ENCODE results near the gene PHACTR2. TPM values are rescaled to one million over a fixed set of nuclear protein-coding genes. Genes with fewer than 3 reads are reported as not detected.

The PHACTR2 gene
- total RNA-seq, 2 experiments from 2014 or later = 13.5 to 14.6 TPM

GRCh38 chr6:143842461-143842901 is 164.7 kb downstream of the PHACTR2 start:
- peak overlapping the region; percentile 99 for H3K27ac Mint-ChIP-seq
- peaks cover 17% of the 10 kb centered on the region for H3K4me1 Mint-ChIP-seq (ENCODE audit: low read depth)
- no peaks in the 10 kb centered on the region for H3K27me3 Mint-ChIP-seq
- no peak for DNase-seq
- peak overlapping the region; percentile 98 for H3K4me3 Mint-ChIP-seq
- H3K36me3 Mint-ChIP-seq (ENCODE audit: low read depth) = peaks cover 33% of the 10 kb centered on the region
- intact Hi-C loops (cut with micrococcal nuclease) = loop anchor here (10.0 kb wide), 1 partner anchor 268 kb away; no protein-coding TSS in a partner anchor
- CTCF ChIA-PET = interaction anchor here (0.8 to 2.8 kb wide), 4 partner anchors 97 to 267 kb away, joined by 3 to 18 read pairs (median 4); no protein-coding TSS in a partner anchor
- POLR2A ChIA-PET = interaction anchor here (0.6 to 4.2 kb wide), 8 partner anchors 8 to 392 kb away, joined by 3 to 13 read pairs (median 4); partner anchors contain the start of gene ADAT2
- no peak for TF ChIP-seq CTCF (IDR thresholded peaks at IDR 0.05)
- ATAC-seq = peak; percentile 74
- no peaks in the 10 kb centered on the region for H3K9me3 Mint-ChIP-seq

GRCh38 chr6:143842902-143843676 is 165.3 kb downstream of the PHACTR2 start, which contains the start of gene LTV1:
Gene LTV1 (plus strand): TSS chr6:143843338. CDS start chr6:143843478, 140 bp downstream.
- POLR2A ChIA-PET = interaction anchor here (0.6 to 4.2 kb wide), 13 partner anchors 9 to 393 kb away, joined by 3 to 13 read pairs (median 4); partner anchors contain the start of gene ADAT2
- peaks cover 21% of the 10 kb centered on the region for H3K4me1 Mint-ChIP-seq (ENCODE audit: low read depth)
- H3K36me3 Mint-ChIP-seq (ENCODE audit: low read depth) = peaks cover 38% of the 10 kb centered on the region
- peak; percentile 97 for DNase-seq
- H3K27ac Mint-ChIP-seq = peak within 1 kb of the TSS; percentile 99
- no peaks in the 10 kb centered on the region for H3K27me3 Mint-ChIP-seq
- no peaks in the 10 kb centered on the region for H3K9me3 Mint-ChIP-seq
- no peak for TF ChIP-seq CTCF (IDR thresholded peaks at IDR 0.05)
- intact Hi-C loops (cut with micrococcal nuclease) = loop anchor here (10.0 kb wide), 1 partner anchor 268 kb away; no protein-coding TSS in a partner anchor
- CTCF ChIA-PET = interaction anchor here (0.8 to 2.8 kb wide), 6 partner anchors 19 to 267 kb away, joined by 3 to 18 read pairs (median 4); no protein-coding TSS in a partner anchor
- peak within 1 kb of the TSS; percentile 98 for H3K4me3 Mint-ChIP-seq
- ATAC-seq = peak; percentile 97

- Mint-ChIP-seq H3K9me3 (no peaks in the 10 kb centered on the region), H3K27me3 (no peaks in the 10 kb centered on the region), H3K27ac (peak overlapping the region; percentile 99), H3K36me3 (ENCODE audit: low read depth) (peaks cover 43% of the 10 kb centered on the region), H3K4me1 (ENCODE audit: low read depth) (peaks cover 25% of the 10 kb centered on the region), H3K4me3 (peak overlapping the region; percentile 98)
- no peak for TF ChIP-seq CTCF (IDR thresholded peaks at IDR 0.05)
- intact Hi-C loops (cut with micrococcal nuclease) = loop anchor here (10.0 kb wide), 1 partner anchor 269 kb away; no protein-coding TSS in a partner anchor
- ChIA-PET CTCF (interaction anchor here (0.8 to 2.8 kb wide), 6 partner anchors 17 to 268 kb away, joined by 3 to 18 read pairs (median 4); no protein-coding TSS in a partner anchor), POLR2A (interaction anchor here (0.5 to 4.2 kb wide), 11 partner anchors 8 to 393 kb away, joined by 3 to 13 read pairs (median 4); partner anchors contain the start of gene ADAT2)
- ATAC-seq = no peak
- no peak for DNase-seq
Measured at GRCh38 chr6:143843677-143843999, 165.9 kb downstream of the PHACTR2 start.

GRCh38 chr6:143844006-143844405 is 166.2 kb downstream of the PHACTR2 start:
- DNase-seq = peak; percentile 6
- no peak for TF ChIP-seq CTCF (IDR thresholded peaks at IDR 0.05)
- intact Hi-C loops (cut with micrococcal nuclease) = loop anchor here (10.0 kb wide), 1 partner anchor 269 kb away; no protein-coding TSS in a partner anchor
- peaks cover 28% of the 10 kb centered on the region for H3K4me1 Mint-ChIP-seq (ENCODE audit: low read depth)
- H3K4me3 Mint-ChIP-seq = peak overlapping the region; percentile 98
- ATAC-seq = no peak
- H3K9me3 Mint-ChIP-seq = no peaks in the 10 kb centered on the region
- ChIA-PET CTCF (interaction anchor here (0.8 to 2.8 kb wide), 6 partner anchors 16 to 268 kb away, joined by 3 to 18 read pairs (median 4); no protein-coding TSS in a partner anchor), POLR2A (interaction anchor here (0.5 to 4.2 kb wide), 10 partner anchors 8 to 394 kb away, joined by 3 to 13 read pairs (median 4); partner anchors contain the start of gene ADAT2)
- no peaks in the 10 kb centered on the region for H3K27me3 Mint-ChIP-seq
- H3K36me3 Mint-ChIP-seq (ENCODE audit: low read depth) = peaks cover 46% of the 10 kb centered on the region
- peak overlapping the region; percentile 99 for H3K27ac Mint-ChIP-seq

All from activated CD8-positive, alpha-beta T cell treated with anti-CD3 and anti-CD28 coated beads for 36 hours (primary cell).